IMR-90 (cell line): ENCODE results near the gene LSM2. TPM values are rescaled to one million over a fixed set of nuclear protein-coding genes. Genes with fewer than 3 reads are reported as not detected.

Experiments
- ATAC-seq: fragments of 200-7000 bp; cut with Tn5 transposase; 2 replicates; pipeline ENCODE4 v1.9.1; 2020; ENCODE audit warnings: low read depth, mild to moderate bottlenecking, moderate library complexity
- BruUV-seq: library from RNA; stranded (reverse); fragments of 400-500 nt; replicated peaks from 2 replicates; lab custom pipeline; 2021; lab: Mats Ljungman, UMichigan
- CTCF ChIA-PET: fragments of 300-600 bp; formaldehyde crosslinking; extraction: SDS; loops from one replicate; lab custom pipeline; 2021; ENCODE audit warnings: antibody characterized with exemption; lab: Yijun Ruan, JAX
- POLR2A ChIA-PET: fragments of 300-600 bp; sonication (Branson Sonifier 250); formaldehyde crosslinking; loops from one replicate; lab custom pipeline; 2022; ENCODE audit warnings: antibody characterized with exemption; ENCODE audit not compliant: unreplicated experiment; lab: Charles Lee
- DNase-seq: peaks from one replicate; pipeline ENCODE4 v3.0.0; 2013
- H2AFZ ChIP-seq: replicated peaks from 2 replicates; pipeline ENCODE3; 2013; ENCODE audit warnings: low read length, mild to moderate bottlenecking; ENCODE audit not compliant: poor library complexity
- H2AK5ac ChIP-seq: 2 replicates; pipeline ENCODE4 v1.6.1; 2013; ENCODE audit warnings: low read depth, low read length, inconsistent platforms
- H2AK9ac ChIP-seq: replicated peaks from 2 replicates; pipeline ENCODE3; 2013; ENCODE audit warnings: mild to moderate bottlenecking, low read depth, low read length, moderate library complexity; ENCODE audit not compliant: poor library complexity
- H2BK120ac ChIP-seq: 2 replicates; pipeline ENCODE4 v1.6.1; 2013; ENCODE audit warnings: low read depth, low read length, inconsistent platforms
- H2BK15ac ChIP-seq: 3 replicates; pipeline ENCODE4 v1.6.1; 2013; ENCODE audit warnings: low read depth, low read length, inconsistent platforms
- H2BK20ac ChIP-seq: 2 replicates; pipeline ENCODE4 v1.6.1; 2013; ENCODE audit warnings: low read depth, mild to moderate bottlenecking, inconsistent platforms, low read length, moderate library complexity
- H2BK5ac ChIP-seq: 2 replicates; pipeline ENCODE4 v1.6.1; 2013; ENCODE audit warnings: mild to moderate bottlenecking, low read depth, low read length, inconsistent platforms; ENCODE audit not compliant: poor library complexity, severe bottlenecking
- H3K14ac ChIP-seq: replicated peaks from 2 replicates; pipeline ENCODE4 v1.6.1; 2013; ENCODE audit warnings: low read depth, low read length, inconsistent platforms
- H3K18ac ChIP-seq: 2 replicates; pipeline ENCODE4 v1.6.1; 2013; ENCODE audit warnings: low read depth, low read length, control low read depth
- H3K23ac ChIP-seq: 2 replicates; pipeline ENCODE4 v1.6.1; 2013; ENCODE audit warnings: low read depth, low read length, inconsistent platforms
- H3K27ac ChIP-seq: 2 replicates; pipeline ENCODE4 v1.5.1; 2013; ENCODE audit warnings: mild to moderate bottlenecking, control low read depth, low read length; ENCODE audit not compliant: insufficient read depth
- H3K27me3 ChIP-seq: 2 replicates; pipeline ENCODE4 v1.6.1; 2013; ENCODE audit warnings: low read length; ENCODE audit not compliant: control insufficient read depth, insufficient read depth
- H3K36me3 ChIP-seq: 2 replicates; pipeline ENCODE4 v1.6.1; 2013; ENCODE audit warnings: low read length, mixed read lengths; ENCODE audit not compliant: control insufficient read depth, insufficient read depth
- H3K4ac ChIP-seq: 2 replicates; pipeline ENCODE4 v1.6.1; 2013; ENCODE audit warnings: low read depth, low read length, inconsistent platforms
- H3K4me1 ChIP-seq: 2 replicates; pipeline ENCODE4 v1.6.1; 2013; ENCODE audit warnings: low read length, mixed read lengths; ENCODE audit not compliant: control insufficient read depth, insufficient read depth
- H3K4me2 ChIP-seq: 2 replicates; pipeline ENCODE4 v1.6.1; 2013; ENCODE audit warnings: low read depth, mild to moderate bottlenecking, control low read depth, low read length, moderate library complexity
- H3K4me3 ChIP-seq: 2 replicates; pipeline ENCODE4 v1.5.1; 2013; ENCODE audit warnings: low read depth, mild to moderate bottlenecking, control low read depth, low read length, moderate library complexity; ENCODE audit not compliant: insufficient read depth
- H3K56ac ChIP-seq: 2 replicates; pipeline ENCODE4 v1.6.1; 2013; ENCODE audit warnings: low read length, inconsistent platforms; ENCODE audit not compliant: insufficient read depth; ENCODE audit errors: extremely low read depth
- H3K79me1 ChIP-seq, 2 experiments: 2 replicates each; pipeline ENCODE4 v1.6.1; 2013; ENCODE audit warnings: low read length in 2 of 2, inconsistent platforms in 1 of 2, low read depth in 1 of 2
- H3K9ac ChIP-seq: 2 replicates; pipeline ENCODE4 v1.6.1; 2013; ENCODE audit warnings: low read depth, low read length, control low read depth
- H3K9me1 ChIP-seq: 2 replicates; pipeline ENCODE4 v1.6.1; 2013; ENCODE audit warnings: low read length, inconsistent platforms; ENCODE audit not compliant: insufficient read depth
- H3K9me3 ChIP-seq: 2 replicates; pipeline ENCODE4 v1.6.1; 2013; ENCODE audit warnings: low read length; ENCODE audit not compliant: control insufficient read depth, insufficient read depth
- H4K20me1 ChIP-seq: 2 replicates; pipeline ENCODE4 v1.6.1; 2013; ENCODE audit warnings: low read length, inconsistent platforms; ENCODE audit not compliant: insufficient read depth
- H4K5ac ChIP-seq: 2 replicates; pipeline ENCODE4 v1.6.1; 2013; ENCODE audit warnings: mild to moderate bottlenecking, low read depth, low read length, control low read depth
- H4K8ac ChIP-seq, 2 experiments: 2 replicates each; pipeline ENCODE4 v1.6.1; 2013; ENCODE audit warnings: low read depth in 2 of 2, low read length in 2 of 2, control low read depth in 1 of 2, inconsistent platforms in 1 of 2
- H4K91ac ChIP-seq: 2 replicates; pipeline ENCODE4 v1.6.1; 2013; ENCODE audit warnings: low read depth, low read length, inconsistent platforms; ENCODE audit not compliant: insufficient read depth
- CHD1 ChIP-seq: IDR thresholded peaks from 2 replicates; pipeline ENCODE4 v1.6.1; 2012; ENCODE audit warnings: low read depth, low read length, improper control_type of control experiment
- POLR2A ChIP-seq: IDR thresholded peaks from 2 replicates; pipeline ENCODE4 v1.6.1; 2012; ENCODE audit warnings: mild to moderate bottlenecking, low read depth, low read length
- WGBS, 2 experiments: methylation state at CpG; one replicate each; pipeline versions ENCODE4 v1.1.5 to v1.1.7; 2013; ENCODE audit warnings: missing lambda C conversion rate in 2 of 2; ENCODE audit not compliant: insufficient read length in 1 of 2; ENCODE audit errors: extremely low coverage in 2 of 2; 5-methylcytosine and 5-hydroxymethylcytosine counted together
- dilution Hi-C: fragments of 300-500 bp; cut with HindIII; formaldehyde crosslinking; loops from one replicate; pipeline ENCODE4 v1.14.3; 2018; ENCODE audit warnings: low sequenced_read_pairs; ENCODE audit not compliant: unreplicated experiment
- in situ Hi-C: fragments of 300-500 bp; cut with MboI; formaldehyde crosslinking; loops from 3 replicates; pipeline ENCODE4 v1.14.3; 2019; ENCODE audit warnings: low sequenced_read_pairs, inconsistent platforms, mixed read lengths
- intact Hi-C: fragments of 100-400 bp; cut with micrococcal nuclease; formaldehyde crosslinking; loops from 2 replicates; pipeline ENCODE4 v1.10.0; 2022
- polyA plus RNA-seq, 3 experiments: library from polyadenylated mRNA; depleted of rRNA; stranded (reverse); fragments of >200 nt; gene quantifications; 2 replicates each; pipeline ENCODE4 v1.2.3, GENCODE V29; 2012; ENCODE audit warnings: low replicate concordance in 1 of 3
- total RNA-seq: library from RNA; depleted of rRNA; stranded (reverse); fragments of >200 nt; gene quantifications from 2 replicates; pipeline ENCODE4 v1.2.3, GENCODE V29; 2012
- TF ChIP-seq, protein P1 (sequence below): conservative IDR thresholded peaks from 2 replicates; pipeline ENCODE4 v1.5.1; 2012; ENCODE audit warnings: mild to moderate bottlenecking, low read depth, low read length, improper control_type of control experiment
- TF ChIP-seq, protein P2 (sequence below): fragments of 150-350 bp; IDR thresholded peaks from 2 replicates; pipeline ENCODE4 v1.6.1; 2017; ENCODE audit warnings: mild to moderate bottlenecking, antibody characterized with exemption, low read length, low read depth

The LSM2 gene
- total and polyA plus RNA-seq, 2 of the 4 experiments (the other 2 are of a cell fraction) = 56.3 to 61.0 TPM

DNA sequence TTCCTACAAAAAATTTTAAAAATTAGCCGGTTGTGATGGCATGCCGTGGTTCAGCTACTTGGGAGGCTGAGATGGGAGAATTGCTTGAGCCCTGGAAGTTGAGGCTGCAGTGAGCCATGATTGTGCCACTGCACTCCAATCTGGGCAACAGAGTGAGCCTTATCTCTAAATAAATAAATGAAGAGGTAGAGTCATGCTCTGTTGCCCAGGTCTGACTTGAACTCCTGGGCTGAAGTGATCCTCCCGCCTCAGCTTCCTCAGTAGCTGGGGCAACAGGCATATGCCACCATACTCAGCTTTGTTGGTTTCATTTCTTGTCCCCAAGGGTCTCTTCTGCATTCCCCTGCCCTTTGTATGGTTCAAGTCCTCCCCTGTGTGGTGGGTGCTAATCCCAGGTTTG, 37.7 kb upstream of the LSM2 start:
- H3K56ac ChIP-seq = no peak overlapping the region
- H2AFZ ChIP-seq = no peak overlapping the region
- TF ChIP-seq, protein P1, sequence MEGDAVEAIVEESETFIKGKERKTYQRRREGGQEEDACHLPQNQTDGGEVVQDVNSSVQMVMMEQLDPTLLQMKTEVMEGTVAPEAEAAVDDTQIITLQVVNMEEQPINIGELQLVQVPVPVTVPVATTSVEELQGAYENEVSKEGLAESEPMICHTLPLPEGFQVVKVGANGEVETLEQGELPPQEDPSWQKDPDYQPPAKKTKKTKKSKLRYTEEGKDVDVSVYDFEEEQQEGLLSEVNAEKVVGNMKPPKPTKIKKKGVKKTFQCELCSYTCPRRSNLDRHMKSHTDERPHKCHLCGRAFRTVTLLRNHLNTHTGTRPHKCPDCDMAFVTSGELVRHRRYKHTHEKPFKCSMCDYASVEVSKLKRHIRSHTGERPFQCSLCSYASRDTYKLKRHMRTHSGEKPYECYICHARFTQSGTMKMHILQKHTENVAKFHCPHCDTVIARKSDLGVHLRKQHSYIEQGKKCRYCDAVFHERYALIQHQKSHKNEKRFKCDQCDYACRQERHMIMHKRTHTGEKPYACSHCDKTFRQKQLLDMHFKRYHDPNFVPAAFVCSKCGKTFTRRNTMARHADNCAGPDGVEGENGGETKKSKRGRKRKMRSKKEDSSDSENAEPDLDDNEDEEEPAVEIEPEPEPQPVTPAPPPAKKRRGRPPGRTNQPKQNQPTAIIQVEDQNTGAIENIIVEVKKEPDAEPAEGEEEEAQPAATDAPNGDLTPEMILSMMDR = no peak
- TF ChIP-seq POLR2A (no peak), CHD1 (no peak)
- TF ChIP-seq, protein P2, sequence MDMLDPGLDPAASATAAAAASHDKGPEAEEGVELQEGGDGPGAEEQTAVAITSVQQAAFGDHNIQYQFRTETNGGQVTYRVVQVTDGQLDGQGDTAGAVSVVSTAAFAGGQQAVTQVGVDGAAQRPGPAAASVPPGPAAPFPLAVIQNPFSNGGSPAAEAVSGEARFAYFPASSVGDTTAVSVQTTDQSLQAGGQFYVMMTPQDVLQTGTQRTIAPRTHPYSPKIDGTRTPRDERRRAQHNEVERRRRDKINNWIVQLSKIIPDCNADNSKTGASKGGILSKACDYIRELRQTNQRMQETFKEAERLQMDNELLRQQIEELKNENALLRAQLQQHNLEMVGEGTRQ = no peak
- H4K91ac ChIP-seq = no peak overlapping the region
- H3K4me1 ChIP-seq = no peaks in the 10 kb centered on the region
- no peaks in the 10 kb centered on the region for H3K27me3 ChIP-seq
- intact Hi-C loops (no loop called here), in situ Hi-C loops (no loop called here), dilution Hi-C loops (no loop called here)
- CTCF ChIA-PET = no interaction called here
- no peak overlapping the region for H3K27ac ChIP-seq
- H3K14ac ChIP-seq = no peak overlapping the region
- H3K36me3 ChIP-seq = peaks cover 14% of the 10 kb centered on the region
- peaks cover 17% of the 10 kb centered on the region for H4K20me1 ChIP-seq
- POLR2A ChIA-PET = no interaction called here
- H2BK20ac ChIP-seq = no peak overlapping the region
- H3K23ac ChIP-seq = no peak overlapping the region
- no peak overlapping the region for H3K4me3 ChIP-seq
- DNase-seq (no peak), ATAC-seq (no peak)
- H3K9me1 ChIP-seq = no peaks in the 10 kb centered on the region; the same call in 1 of the 2 replicates
- H2BK120ac ChIP-seq = no peak overlapping the region
- no peak overlapping the region for H3K9ac ChIP-seq
- WGBS, 2 experiments = 71% methylated on average over 1 of the region's 3 CpGs; no CpG with 5 or more reads in 1 of the 2 experiments
- H2BK5ac ChIP-seq = no peak overlapping the region
- H2AK9ac ChIP-seq = no peak overlapping the region
- peaks cover 0 to 3% of the 10 kb centered on the region in 2 experiments; a peak in 1 of 4 replicates for H3K79me1 ChIP-seq
- H2BK15ac ChIP-seq = no peak overlapping the region
- no TSS peak for BruUV-seq
- H3K9me3 ChIP-seq = no peaks in the 10 kb centered on the region
- H4K5ac ChIP-seq = no peak overlapping the region
- H4K8ac ChIP-seq = no peak overlapping the region
- no peak overlapping the region for H3K4ac ChIP-seq
- no peak overlapping the region for H3K18ac ChIP-seq
- H2AK5ac ChIP-seq = no peak overlapping the region
- no peak overlapping the region for H3K4me2 ChIP-seq
